Heart right ventricle (tissue), 16 donors: ENCODE data around the gene ZNF385C. TPM values are rescaled to one million over a fixed set of nuclear protein-coding genes. Genes with fewer than 3 reads are reported as not detected.

Experiments used
- ATAC-seq, 8 donors: fragments of 200-7000 bp; cut with Tn5 transposase; one replicate each; pipeline ENCODE4 v1.9.1; 2020; ENCODE audit warnings: mild to moderate bottlenecking in 8 of 8, moderate library complexity in 8 of 8, moderate number of reproducible peaks in 1 of 8
- DNase-seq, 2 donors: peaks; one replicate each; pipeline ENCODE4 v3.0.0-alpha.2; 2020
- H3K27ac ChIP-seq, 10 donors: fragments of 200-600 bp; sonication (generic) in 2 of 10; one replicate each; pipeline versions ENCODE4 v1.5.0 to v1.8.0; 2020 to 2022; ENCODE audit warnings: mild to moderate bottlenecking in 3 of 10
- H3K27me3 ChIP-seq, 7 donors: fragments of 200-600 bp; one replicate each; pipeline ENCODE4 v1.8.0; 2021 to 2022; ENCODE audit warnings: mild to moderate bottlenecking in 2 of 7
- H3K36me3 ChIP-seq, 9 donors: fragments of 200-600 bp; sonication (generic) in 1 of 9; one replicate each; pipeline versions ENCODE4 v1.5.0 to v1.8.0; 2020 to 2022; ENCODE audit warnings: mild to moderate bottlenecking in 2 of 9
- H3K4me1 ChIP-seq, 9 donors: fragments of 200-600 bp; sonication (generic) in 1 of 9; one replicate each; pipeline versions ENCODE4 v1.5.0 to v1.8.0; 2020 to 2022; ENCODE audit warnings: mild to moderate bottlenecking in 4 of 9
- H3K4me3 ChIP-seq, 10 donors: fragments of 200-600 bp; sonication (generic) in 2 of 10; one replicate each; pipeline versions ENCODE4 v1.5.0 to v1.8.0; 2020 to 2022; ENCODE audit warnings: mild to moderate bottlenecking in 7 of 10, moderate library complexity in 2 of 10
- H3K9me3 ChIP-seq, 11 donors: fragments of 200-600 bp in 10 of 11; sonication (generic) in 2 of 11; one replicate each; pipeline versions ENCODE4 v1.5.0 to v1.8.0; 2013 to 2022; ENCODE audit warnings: mild to moderate bottlenecking in 2 of 11, control low read depth in 1 of 11, moderate library complexity in 1 of 11
- CTCF ChIP-seq, 9 donors: fragments of 200-600 bp; sonication (generic) in 2 of 9; IDR thresholded peaks; one replicate each; pipeline versions ENCODE4 v1.5.0 to v1.8.0; 2021 to 2022; ENCODE audit warnings: antibody characterized with exemption in 9 of 9, mild to moderate bottlenecking in 5 of 9, moderate library complexity in 1 of 9
- WGBS, 2 donors: extraction: QIAGEN DNeasy Blood & Tissue Kit; methylation state at CpG; one replicate each; pipeline ENCODE4 v1.1.7; 2013; ENCODE audit warnings: inconsistent platforms in 1 of 2; 5-methylcytosine and 5-hydroxymethylcytosine counted together
- intact Hi-C, 10 donors: fragments of 100-400 bp; cut with DNase I; formaldehyde crosslinking; loops; one replicate each; pipeline versions ENCODE4 v1.11.1 to v1.14.2; 2022
- polyA plus RNA-seq, 2 donors: library from polyadenylated mRNA; stranded (reverse); fragments of 200-250 nt; gene quantifications; one replicate each; pipeline ENCODE4 v1.2.3, GENCODE V29; 2013
- total RNA-seq, 10 donors: library from RNA; stranded (reverse); fragmentation: NEBNext Ultra II Directional in 3 of 10; extraction: Animal tissue kit (Norgen Biotek cat#: 25700) in 3 of 10; gene quantifications; one replicate each; pipeline versions ENCODE4 v1.2.1 to v1.2.4, GENCODE V29; 2021 to 2023
- donor health status: Arrhythmogenic right ventricular cardiomyopathy.
- donor health status: ischemic (EF 13 %, LVEDD 7.1; RV severe dilation, severe dysfunction).
- donor health status: healthy with polysubstance abuse.
- donor health status: DM: no; HTN: yes; CAD: no.
- donor health status: DM: no; HTN: no; CAD: no.
- donor health status: ischemic (EF 25% LVEDD 6.9; RV normal size, moderate dysfunction).
- donor health status: ischemic (EF 25% LVEDD 5.7; RV mildly dilated, moderate dysfunction).
- donor health status: healthy.
- donor health status: DM: yes; HTN: yes; CAD: no.
- donor health status: Ischemic cardiomyopathy.
- donor health status: ischemic (EF 35%, LVEDD 5.7; RV mildly dilated, moderate dysfunction).
- donor health status: nonischemic (EF 11% LVEDD 7.7; RV severe dilation, severe dysfunction).
- donor health status: DM: yes; HTN: yes; CAD: no.
- donor health status: PGD.
- donor health status: ischemic (EF 29% LVEDD 5.4; RV normal size, mild dysfunction).
- donor health status: nonischemic (EF 23%, LVEDD 6.1; RV moderate dilation, normal function).

ZNF385C gene
- total and polyA plus RNA-seq, 12 donors, result 0.09 to 0.56 (median 0.24) TPM; not detected in 1

GRCh38 chr17:41977991-41978390 lies 120.3 kb downstream of the ZNF385C start:
- H3K36me3 ChIP-seq, result peaks cover 0 to 100% (median 80%) of the 10 kb centered on the region in 9 donors
- no peaks in the 10 kb centered on the region for H3K9me3 ChIP-seq
- intact Hi-C loops, result no loop called here
- H3K27ac ChIP-seq, result no peak overlapping the region
- no peak for TF ChIP-seq CTCF (IDR thresholded peaks at IDR 0.05)
- H3K27me3 ChIP-seq, result no peaks in the 10 kb centered on the region
- H3K4me3 ChIP-seq, result no peak overlapping the region
- ATAC-seq (no peak), DNase-seq (no peak)
- WGBS, 2 donors, result 89% methylated on average over 4 of the region's 4 CpGs
- peaks cover 6 to 9% (median 8%) of the 10 kb centered on the region in 9 donors for H3K4me1 ChIP-seq

- Histone ChIP-seq H3K9me3 (no peaks in the 10 kb centered on the region), H3K36me3 (peaks cover 0 to 100% (median 62%) of the 10 kb centered on the region in 9 donors), H3K27me3 (no peaks in the 10 kb centered on the region), H3K27ac (peak overlapping the region in 2 of 10 donors; percentile 24 to 50), H3K4me1 (peaks cover 7 to 24% (median 18%) of the 10 kb centered on the region in 9 donors), H3K4me3 (no peak overlapping the region)
- intact Hi-C loops, result no loop called here
- TF ChIP-seq CTCF (IDR thresholded peaks at IDR 0.05), result no peak
- 77% methylated on average over 11 of the region's 11 CpGs for WGBS, 2 donors
- DNase-seq (no peak), ATAC-seq (peak in 1 of 8 donors; percentile 44)
Observed at GRCh38 chr17:41976142-41976768, 122.0 kb downstream of the ZNF385C start.

Other genes with a start within 250 kb of the ZNF385C start
- gene KLHL11, start 233.1 kb downstream of the ZNF385C start, total RNA-seq, result 1 to 10 TPM; 2.1 to 4.9 (median 3.6) TPM
- 1 to 10 TPM; 1.4 TPM for gene KLHL11, start 233.1 kb downstream of the ZNF385C start, polyA plus RNA-seq
- gene ACLY, start 179.5 kb downstream of the ZNF385C start, total RNA-seq, result 10 to 100 TPM; 22.0 to 42.2 (median 25.2) TPM
- 10 to 100 TPM; 12.1 to 27.0 TPM for gene ACLY, start 179.5 kb downstream of the ZNF385C start, polyA plus RNA-seq
- gene ODAD4, start 167.9 kb downstream of the ZNF385C start, total RNA-seq, result 1 to 10 TPM in 3 of 10 donors, under 1 TPM in 7; 0.23 to 1.6 (median 0.63) TPM
- gene ODAD4, start 167.9 kb downstream of the ZNF385C start, polyA plus RNA-seq, result 1 to 10 TPM; 1.2 to 1.5 TPM
- 10 to 100 TPM; 19.4 to 42.7 (median 26.2) TPM for gene CNP, start 131.7 kb downstream of the ZNF385C start, total RNA-seq
- gene CNP, start 131.7 kb downstream of the ZNF385C start, polyA plus RNA-seq, result 10 to 100 TPM; 17.2 to 25.6 TPM
- 10 to 100 TPM; 68.8 to 90.0 (median 80.5) TPM for gene DNAJC7, start 81.0 kb downstream of the ZNF385C start, total RNA-seq
- 100 to 1,000 TPM in 1 of 2 donors, 10 to 100 TPM in 1; 93.7 to 121 TPM for gene DNAJC7, start 81.0 kb downstream of the ZNF385C start, polyA plus RNA-seq
- 10 to 100 TPM; 50.1 to 64.1 (median 57.2) TPM for gene NKIRAS2, start 78.4 kb downstream of the ZNF385C start, total RNA-seq
- 10 to 100 TPM; 51.4 to 61.2 TPM for gene NKIRAS2, start 78.4 kb downstream of the ZNF385C start, polyA plus RNA-seq
- gene C17orf113, start 47.9 kb downstream of the ZNF385C start, total RNA-seq, result 1 to 10 TPM in 3 of 10 donors, under 1 TPM in 7; 0.46 to 1.2 (median 0.88) TPM
- 1 to 10 TPM in 1 of 2 donors, under 1 TPM in 1; 0.26 to 1.2 TPM for gene C17orf113, start 47.9 kb downstream of the ZNF385C start, polyA plus RNA-seq
- 1 to 10 TPM; 2.2 to 8.4 (median 4.0) TPM for gene DHX58, start 14.2 kb upstream of the ZNF385C start, total RNA-seq
- gene DHX58, start 14.2 kb upstream of the ZNF385C start, polyA plus RNA-seq, result 10 to 100 TPM in 1 of 2 donors, 1 to 10 TPM in 1; 3.4 to 16.9 TPM
- gene KAT2A, start 22.9 kb upstream of the ZNF385C start, total RNA-seq, result 10 to 100 TPM in 9 of 10 donors, 1 to 10 TPM in 1; 9.3 to 29.7 (median 13.3) TPM
- 100 to 1,000 TPM in 1 of 2 donors, 10 to 100 TPM in 1; 20.6 to 118 TPM for gene KAT2A, start 22.9 kb upstream of the ZNF385C start, polyA plus RNA-seq
- under 1 TPM in 1 of 10 donors, not detected in 9; 0.23 TPM for gene HSPB9, start 24.3 kb upstream of the ZNF385C start, total RNA-seq
- gene HSPB9, start 24.3 kb upstream of the ZNF385C start, polyA plus RNA-seq, result under 1 TPM; 0.01 to 0.29 TPM
- gene RAB5C, start 56.5 kb upstream of the ZNF385C start, total RNA-seq, result 10 to 100 TPM; 24.6 to 64.4 (median 35.3) TPM
- 10 to 100 TPM; 33.3 to 76.5 TPM for gene RAB5C, start 56.5 kb upstream of the ZNF385C start, polyA plus RNA-seq
- gene KCNH4, start 82.7 kb upstream of the ZNF385C start, total RNA-seq, result under 1 TPM in 6 of 10 donors, not detected in 4; 0.06 to 0.22 (median 0.13) TPM
- gene KCNH4, start 82.7 kb upstream of the ZNF385C start, polyA plus RNA-seq, result under 1 TPM; 0.07 to 0.29 TPM
- gene HCRT, start 87.0 kb upstream of the ZNF385C start, total RNA-seq, result not detected
- gene HCRT, start 87.0 kb upstream of the ZNF385C start, polyA plus RNA-seq, result not detected
- 10 to 100 TPM in 2 of 10 donors, 1 to 10 TPM in 8; 4.6 to 11.5 (median 6.2) TPM for gene GHDC, start 96.0 kb upstream of the ZNF385C start, total RNA-seq
- 10 to 100 TPM in 1 of 2 donors, 1 to 10 TPM in 1; 7.0 to 10.1 TPM for gene GHDC, start 96.0 kb upstream of the ZNF385C start, polyA plus RNA-seq
- gene STAT5B, start 177.9 kb upstream of the ZNF385C start, total RNA-seq, result 10 to 100 TPM; 26.3 to 34.7 (median 30.8) TPM
- gene STAT5B, start 177.9 kb upstream of the ZNF385C start, polyA plus RNA-seq, result 10 to 100 TPM; 14.4 to 22.5 TPM
- 10 to 100 TPM; 13.4 to 28.5 (median 16.1) TPM for gene STAT5A, start 190.0 kb upstream of the ZNF385C start, total RNA-seq
- 10 to 100 TPM in 1 of 2 donors, 1 to 10 TPM in 1; 8.2 to 11.9 TPM for gene STAT5A, start 190.0 kb upstream of the ZNF385C start, polyA plus RNA-seq